Activated CD8-positive, alpha-beta T cell treated with anti-CD3 and anti-CD28 coated beads, Interleukin-2, amount 10 ng/mL, durations not matched to agents 7 days and 5 days (primary cell): Measurements from ENCODE around the gene SERPINE1. TPM values are rescaled to one million over a fixed set of nuclear protein-coding genes. Genes with fewer than 3 reads are reported as not detected.

ENCODE experiments used
- ATAC-seq: fragments of 150-1000 bp; cut with Tn5 transposase; one replicate; pipeline ENCODE4 v1.10.0; 2021; ENCODE audit warnings: moderate library complexity
- CTCF ChIA-PET: fragments of 350-600 bp; sonication (Branson Sonifier 250); formaldehyde crosslinking; loops from one replicate; lab custom pipeline; 2021; ENCODE audit warnings: antibody characterized with exemption; lab: Charles Lee
- POLR2A ChIA-PET: fragments of 350-600 bp; sonication (Branson Sonifier 250); formaldehyde crosslinking; loops from one replicate; lab custom pipeline; 2021; ENCODE audit warnings: antibody characterized with exemption; lab: Charles Lee
- DNase-seq: peaks from one replicate; pipeline ENCODE4 v3.0.0-alpha.2; 2020
- H3K27ac Mint-ChIP-seq: one replicate; pipeline ENCODE4 v1.8.0; 2021; ENCODE audit warnings: mild to moderate bottlenecking, mixed read lengths
- H3K27me3 Mint-ChIP-seq: one replicate; pipeline ENCODE4 v1.8.0; 2021; ENCODE audit warnings: low read depth, mixed read lengths
- H3K36me3 Mint-ChIP-seq: one replicate; pipeline ENCODE4 v1.8.0; 2021; ENCODE audit warnings: low read depth, mixed read lengths
- H3K4me1 Mint-ChIP-seq: one replicate; pipeline ENCODE4 v1.8.0; 2021; ENCODE audit warnings: low read depth, mixed read lengths
- H3K4me3 Mint-ChIP-seq: one replicate; pipeline ENCODE4 v1.8.0; 2021; ENCODE audit warnings: mild to moderate bottlenecking, mixed read lengths
- H3K9me3 Mint-ChIP-seq: one replicate; pipeline ENCODE4 v1.8.0; 2022; ENCODE audit warnings: mixed read lengths; ENCODE audit not compliant: insufficient read depth
- total RNA-seq, 2 experiments: library from RNA; stranded (reverse); gene quantifications; one replicate each; pipeline ENCODE4 v1.2.3, GENCODE V29; 2021

Gene SERPINE1
- total RNA-seq, result under 1 TPM; 0.47 to 0.58 TPM

GRCh38 chr7:101126651-101127459 is at the start of gene SERPINE1:
Gene SERPINE1 (plus strand): TSS chr7:101127104. CDS start chr7:101128394, 1,290 bp downstream.
- DNase-seq, result peak; percentile 88
- peaks cover 6% of the 10 kb centered on the region for H3K36me3 Mint-ChIP-seq
- H3K4me1 Mint-ChIP-seq, result peaks cover 59% of the 10 kb centered on the region
- peak; percentile 81 for ATAC-seq
- H3K4me3 Mint-ChIP-seq, result peak within 1 kb of the TSS; percentile 56
- peaks cover 23% of the 10 kb centered on the region for H3K27me3 Mint-ChIP-seq
- no peaks in the 10 kb centered on the region for H3K9me3 Mint-ChIP-seq
- CTCF ChIA-PET, result interaction anchor here (0.7 to 7.2 kb wide), 11 partner anchors 8 to 325 kb away, joined by 3 to 51 read pairs (median 4); no protein-coding TSS in a partner anchor
- POLR2A ChIA-PET, result interaction anchor here (0.6 to 2.0 kb wide), 3 partner anchors 11 to 42 kb away, joined by 3 to 9 read pairs (median 3); partner anchors contain the start of gene TRIM56
- H3K27ac Mint-ChIP-seq, result peak within 1 kb of the TSS; percentile 79

GRCh38 chr7:101077303-101078086 is 49.4 kb upstream of the SERPINE1 start:
- Mint-ChIP-seq H3K9me3 (no peaks in the 10 kb centered on the region), H3K4me1 (peaks cover 5% of the 10 kb centered on the region), H3K4me3 (no peak overlapping the region), H3K27ac (no peak overlapping the region), H3K36me3 (no peaks in the 10 kb centered on the region), H3K27me3 (peaks cover 15% of the 10 kb centered on the region)
- POLR2A ChIA-PET, result interaction anchor here (0.8 kb wide), 3 partner anchors 13 to 373 kb away, joined by 3 to 5 read pairs (median 3); partner anchors contain the start of gene SRRT
- ATAC-seq, result peak; percentile 99
- CTCF ChIA-PET, result interaction anchor here (0.6 to 2.7 kb wide), 19 partner anchors 8 to 238 kb away, joined by 3 to 9 read pairs (median 3); partner anchors contain the start of genes ACHE, MUC12, PLOD3 and SERPINE1
- DNase-seq, result peak; percentile 88

DNA sequence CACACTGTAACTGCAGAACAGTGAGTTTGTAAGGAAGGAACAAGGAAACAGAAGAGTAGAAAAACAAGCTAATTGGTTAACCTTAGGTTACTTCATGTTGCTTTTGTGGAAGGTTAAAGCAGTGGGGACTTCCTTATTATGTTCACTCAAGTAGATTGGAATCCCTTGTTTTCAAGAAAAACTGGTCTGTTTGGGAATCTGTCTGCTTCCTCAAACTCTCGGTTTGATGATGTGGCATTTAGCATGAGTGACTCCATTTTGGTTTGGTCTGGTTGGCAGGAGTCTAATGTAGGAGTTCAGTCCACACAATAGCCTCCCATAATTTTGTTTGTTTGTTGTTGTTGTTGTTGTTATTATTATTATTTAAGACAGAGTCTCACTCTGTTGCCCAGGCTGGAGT is 45.5 kb upstream of the SERPINE1 start:
- Mint-ChIP-seq H3K27ac (no peak overlapping the region), H3K4me1 (peaks cover 19% of the 10 kb centered on the region), H3K27me3 (peaks cover 4% of the 10 kb centered on the region), H3K36me3 (peaks cover 7% of the 10 kb centered on the region), H3K4me3 (no peak overlapping the region), H3K9me3 (no peaks in the 10 kb centered on the region)
- ChIA-PET CTCF (interaction anchor here (0.9 to 1.4 kb wide), 3 partner anchors 13 to 62 kb away, joined by 3 read pairs; partner anchors contain the start of gene SERPINE1), POLR2A (no interaction called here)
- no peak for DNase-seq
- no peak for ATAC-seq

DNA sequence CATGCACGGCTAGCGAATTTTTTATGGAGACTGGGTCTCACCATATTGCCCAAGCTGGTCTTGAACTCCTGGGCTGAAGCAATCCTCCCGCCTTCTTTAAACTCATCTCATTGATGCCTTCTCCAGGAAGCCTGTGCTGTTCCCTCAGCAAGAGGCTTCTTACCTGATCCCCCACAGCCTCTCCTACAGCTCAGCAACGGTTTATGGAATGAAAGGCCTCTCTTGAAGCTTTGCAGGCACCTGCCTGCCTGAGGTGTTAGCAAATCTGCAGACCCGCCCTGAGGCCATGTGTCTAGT is 42.1 kb upstream of the SERPINE1 start:
- Mint-ChIP-seq H3K36me3 (peaks cover 23% of the 10 kb centered on the region), H3K4me1 (peaks cover 34% of the 10 kb centered on the region), H3K27ac (peak overlapping the region; percentile 100), H3K9me3 (no peaks in the 10 kb centered on the region), H3K4me3 (peak overlapping the region; percentile 98), H3K27me3 (peaks cover 4% of the 10 kb centered on the region)
- ATAC-seq (no peak), DNase-seq (no peak)
- ChIA-PET POLR2A (interaction anchor here (0.6 to 2.6 kb wide), 13 partner anchors 10 to 656 kb away, joined by 3 to 12 read pairs (median 4); partner anchors contain the start of genes PLOD3, POP7, SERPINE1 and SRRT), CTCF (interaction anchor here (0.6 to 2.1 kb wide), 9 partner anchors 10 to 253 kb away, joined by 3 to 11 read pairs (median 4); no protein-coding TSS in a partner anchor)

- no peaks in the 10 kb centered on the region for H3K9me3 Mint-ChIP-seq
- ATAC-seq (peak; percentile 94), DNase-seq (peak; percentile 90)
- peak within 1 kb of the TSS; percentile 98 for H3K4me3 Mint-ChIP-seq
- H3K36me3 Mint-ChIP-seq, result peaks cover 24% of the 10 kb centered on the region
- H3K4me1 Mint-ChIP-seq, result peaks cover 35% of the 10 kb centered on the region
- peak within 1 kb of the TSS; percentile 100 for H3K27ac Mint-ChIP-seq
- CTCF ChIA-PET, result interaction anchor here (0.6 to 2.1 kb wide), 9 partner anchors 8 to 253 kb away, joined by 3 to 11 read pairs (median 5); no protein-coding TSS in a partner anchor
- POLR2A ChIA-PET, result interaction anchor here (0.6 to 2.6 kb wide), 15 partner anchors 10 to 657 kb away, joined by 3 to 12 read pairs (median 4); partner anchors contain the start of genes PLOD3, POP7, SERPINE1 and SRRT
- peaks cover 4% of the 10 kb centered on the region for H3K27me3 Mint-ChIP-seq
Observed at GRCh38 chr7:101085162-101085964, 41.5 kb upstream of the SERPINE1 start, which contains the start of gene TRIM56. Gene TRIM56 (plus strand): TSS chr7:101085481. CDS start chr7:101087313, 1,832 bp downstream.

- peaks cover 41% of the 10 kb centered on the region for H3K4me1 Mint-ChIP-seq
- ATAC-seq (no peak), DNase-seq (no peak)
- H3K36me3 Mint-ChIP-seq, result peaks cover 37% of the 10 kb centered on the region
- H3K4me3 Mint-ChIP-seq, result peak overlapping the region; percentile 5
- no peaks in the 10 kb centered on the region for H3K27me3 Mint-ChIP-seq
- H3K27ac Mint-ChIP-seq, result no peak overlapping the region
- CTCF ChIA-PET, result interaction anchor here (0.7 to 1.0 kb wide), 2 partner anchors 10 to 195 kb away, joined by 3 to 4 read pairs; no protein-coding TSS in a partner anchor
- no peaks in the 10 kb centered on the region for H3K9me3 Mint-ChIP-seq
- POLR2A ChIA-PET, result interaction anchor here (0.7 kb wide), 1 partner anchor 53 kb away, joined by 4 read pairs; no protein-coding TSS in a partner anchor
Observed at GRCh38 chr7:101087334-101088068, 39.4 kb upstream of the SERPINE1 start.

DNA sequence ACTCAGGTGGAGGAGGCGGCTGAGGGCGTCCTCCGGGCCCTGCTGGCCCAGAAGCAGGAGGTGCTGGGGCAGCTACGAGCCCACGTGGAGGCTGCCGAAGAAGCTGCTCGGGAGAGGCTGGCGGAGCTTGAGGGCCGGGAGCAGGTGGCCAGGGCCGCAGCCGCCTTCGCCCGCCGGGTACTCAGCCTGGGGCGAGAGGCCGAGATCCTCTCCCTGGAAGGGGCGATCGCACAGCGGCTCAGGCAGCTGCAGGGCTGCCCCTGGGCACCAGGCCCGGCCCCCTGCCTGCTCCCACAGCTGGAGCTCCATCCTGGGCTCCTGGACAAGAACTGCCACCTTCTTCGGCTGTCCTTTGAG is 38.9 kb upstream of the SERPINE1 start:
- Mint-ChIP-seq H3K27me3 (no peaks in the 10 kb centered on the region), H3K4me3 (no peak overlapping the region), H3K36me3 (peaks cover 41% of the 10 kb centered on the region), H3K27ac (no peak overlapping the region), H3K9me3 (no peaks in the 10 kb centered on the region), H3K4me1 (peaks cover 41% of the 10 kb centered on the region)
- ATAC-seq, result no peak
- POLR2A ChIA-PET, result no interaction called here
- CTCF ChIA-PET, result interaction anchor here (0.7 to 1.0 kb wide), 2 partner anchors 10 to 195 kb away, joined by 3 to 4 read pairs; no protein-coding TSS in a partner anchor
- DNase-seq, result no peak

- ChIA-PET CTCF (no interaction called here), POLR2A (no interaction called here)
- peaks cover 43% of the 10 kb centered on the region for H3K36me3 Mint-ChIP-seq
- H3K27me3 Mint-ChIP-seq, result no peaks in the 10 kb centered on the region
- H3K27ac Mint-ChIP-seq, result peak overlapping the region; percentile 60
- H3K9me3 Mint-ChIP-seq, result no peaks in the 10 kb centered on the region
- H3K4me3 Mint-ChIP-seq, result no peak overlapping the region
- no peak for DNase-seq
- peaks cover 43% of the 10 kb centered on the region for H3K4me1 Mint-ChIP-seq
- ATAC-seq, result no peak
Observed at GRCh38 chr7:101088858-101089529, 37.9 kb upstream of the SERPINE1 start.

DNA sequence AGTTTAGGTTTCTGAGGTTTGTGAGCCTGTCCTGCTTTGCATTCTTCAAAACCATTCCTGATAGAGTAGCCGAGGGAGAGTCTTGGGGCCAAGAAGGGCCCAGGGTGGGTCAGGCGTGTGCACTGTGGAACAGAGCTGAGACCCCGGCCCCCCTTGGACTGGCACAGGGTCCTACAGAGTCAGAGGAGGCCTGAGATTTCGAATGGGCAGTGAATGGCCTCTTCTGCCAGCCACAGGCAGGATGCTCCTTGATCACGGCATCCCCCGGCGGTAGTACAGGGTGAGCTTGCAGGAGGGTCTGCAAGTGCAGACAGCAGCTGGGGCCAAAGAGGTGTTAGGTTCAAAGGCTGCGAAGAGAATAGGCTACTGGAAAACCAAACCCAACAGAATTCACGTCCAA is 37.0 kb upstream of the SERPINE1 start:
- POLR2A ChIA-PET, result no interaction called here
- Mint-ChIP-seq H3K9me3 (no peaks in the 10 kb centered on the region), H3K27ac (no peak overlapping the region), H3K27me3 (no peaks in the 10 kb centered on the region), H3K4me3 (no peak overlapping the region), H3K36me3 (peaks cover 47% of the 10 kb centered on the region), H3K4me1 (peaks cover 39% of the 10 kb centered on the region)
- DNase-seq (no peak), ATAC-seq (no peak)
- CTCF ChIA-PET, result no interaction called here
